Activated CD8-positive, alpha-beta T cell treated with anti-CD3 and anti-CD28 coated beads for 36 hours (primary cell): ENCODE results near the gene RAD51B. TPM values are rescaled to one million over a fixed set of nuclear protein-coding genes. Genes with fewer than 3 reads are reported as not detected.
A peak's percentile ranks its signal among the peaks of the same experiment; 100 is the strongest.

Experiments
- ATAC-seq: fragments of 200-7000 bp; cut with Tn5 transposase; one replicate; pipeline ENCODE4 v1.10.0; 2021; ENCODE audit warnings: mild to moderate bottlenecking, moderate library complexity
- CTCF ChIA-PET: fragments of 350-600 bp; sonication (Branson Sonifier 250); formaldehyde crosslinking; loops from one replicate; lab custom pipeline; 2021; ENCODE audit warnings: antibody characterized with exemption; lab: Charles Lee
- POLR2A ChIA-PET: fragments of 350-600 bp; sonication (Branson Sonifier 250); formaldehyde crosslinking; loops from one replicate; lab custom pipeline; 2021; ENCODE audit warnings: antibody characterized with exemption; lab: Charles Lee
- DNase-seq: peaks from one replicate; pipeline ENCODE4 v3.0.0-alpha.2; 2020
- H3K27ac Mint-ChIP-seq: one replicate; pipeline ENCODE4 v1.8.0; 2021; ENCODE audit warnings: mild to moderate bottlenecking, mixed read lengths
- H3K27me3 Mint-ChIP-seq: one replicate; pipeline ENCODE4 v1.8.0; 2021; ENCODE audit warnings: mixed read lengths
- H3K36me3 Mint-ChIP-seq: one replicate; pipeline ENCODE4 v1.8.0; 2021; ENCODE audit warnings: low read depth, mixed read lengths
- H3K4me1 Mint-ChIP-seq: one replicate; pipeline ENCODE4 v1.8.0; 2021; ENCODE audit warnings: low read depth, mixed read lengths
- H3K4me3 Mint-ChIP-seq: one replicate; pipeline ENCODE4 v1.8.0; 2021; ENCODE audit warnings: mild to moderate bottlenecking, moderate library complexity, mixed read lengths
- H3K9me3 Mint-ChIP-seq: one replicate; pipeline ENCODE4 v1.8.0; 2021; ENCODE audit warnings: mixed read lengths
- intact Hi-C: fragments of 100-400 bp; cut with micrococcal nuclease; formaldehyde crosslinking; loops from one replicate; pipeline ENCODE4 v1.10.0; 2022
- total RNA-seq, 2 experiments: library from RNA; stranded (reverse); gene quantifications; one replicate each; pipeline ENCODE4 v1.2.3, GENCODE V29; 2021
- TF ChIP-seq, protein P1 (sequence below): fragments of 200-600 bp; IDR thresholded peaks from one replicate; pipeline ENCODE4 v1.8.0; 2022; ENCODE audit warnings: antibody characterized with exemption, mild to moderate bottlenecking

Gene RAD51B
- total RNA-seq, 2 experiments from 2014 or later: 38.2 to 40.6 TPM

DNA sequence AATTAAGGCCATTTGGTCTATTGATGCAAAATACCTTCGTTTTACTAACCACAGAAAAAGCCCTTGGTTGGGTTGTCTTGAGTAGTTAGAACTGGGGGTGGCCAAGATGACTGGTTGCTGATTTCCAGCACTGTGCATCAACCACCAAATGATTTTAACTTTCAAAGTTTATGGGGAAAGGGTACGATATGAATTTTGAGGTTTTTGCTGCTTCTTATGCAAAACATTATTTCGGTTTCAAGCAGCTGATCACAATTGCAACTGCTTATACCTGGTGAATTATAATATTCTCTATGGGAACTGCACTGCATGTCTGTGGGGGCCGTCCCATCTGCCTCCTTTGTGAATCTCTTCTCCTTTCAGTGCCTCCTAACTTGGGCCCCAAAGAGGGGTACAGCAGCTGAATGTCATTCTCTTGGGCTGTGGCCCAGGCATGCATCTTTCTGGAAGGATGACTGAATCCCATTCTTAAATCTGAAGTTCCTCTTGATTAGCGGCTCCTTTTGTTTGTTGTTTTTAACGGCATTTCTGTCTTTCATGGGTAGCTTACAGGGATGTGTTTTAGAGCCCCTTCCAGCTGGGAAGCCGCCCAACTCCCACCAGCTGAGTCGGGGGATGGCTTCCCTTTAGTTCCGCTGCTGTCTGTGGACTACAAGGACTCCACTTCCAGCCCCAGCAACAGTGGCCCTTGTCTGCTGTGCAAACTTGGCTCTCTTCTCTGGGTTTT, 493.5 kb downstream of the RAD51B start:
- TF ChIP-seq, protein P1, sequence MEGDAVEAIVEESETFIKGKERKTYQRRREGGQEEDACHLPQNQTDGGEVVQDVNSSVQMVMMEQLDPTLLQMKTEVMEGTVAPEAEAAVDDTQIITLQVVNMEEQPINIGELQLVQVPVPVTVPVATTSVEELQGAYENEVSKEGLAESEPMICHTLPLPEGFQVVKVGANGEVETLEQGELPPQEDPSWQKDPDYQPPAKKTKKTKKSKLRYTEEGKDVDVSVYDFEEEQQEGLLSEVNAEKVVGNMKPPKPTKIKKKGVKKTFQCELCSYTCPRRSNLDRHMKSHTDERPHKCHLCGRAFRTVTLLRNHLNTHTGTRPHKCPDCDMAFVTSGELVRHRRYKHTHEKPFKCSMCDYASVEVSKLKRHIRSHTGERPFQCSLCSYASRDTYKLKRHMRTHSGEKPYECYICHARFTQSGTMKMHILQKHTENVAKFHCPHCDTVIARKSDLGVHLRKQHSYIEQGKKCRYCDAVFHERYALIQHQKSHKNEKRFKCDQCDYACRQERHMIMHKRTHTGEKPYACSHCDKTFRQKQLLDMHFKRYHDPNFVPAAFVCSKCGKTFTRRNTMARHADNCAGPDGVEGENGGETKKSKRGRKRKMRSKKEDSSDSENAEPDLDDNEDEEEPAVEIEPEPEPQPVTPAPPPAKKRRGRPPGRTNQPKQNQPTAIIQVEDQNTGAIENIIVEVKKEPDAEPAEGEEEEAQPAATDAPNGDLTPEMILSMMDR: no peak
- POLR2A ChIA-PET: interaction anchor here (1.3 kb wide), 1 partner anchor 26 kb away, joined by 3 read pairs; no protein-coding TSS in a partner anchor
- ATAC-seq (peak; percentile 86), DNase-seq (peak; percentile 48)
- peaks cover 6% of the 10 kb centered on the region for H3K36me3 Mint-ChIP-seq
- no peak overlapping the region for H3K4me3 Mint-ChIP-seq
- intact Hi-C loops: no loop called here
- no peak overlapping the region for H3K27ac Mint-ChIP-seq
- CTCF ChIA-PET: interaction anchor here (1.0 to 1.4 kb wide), 4 partner anchors 27 to 502 kb away, joined by 3 read pairs; no protein-coding TSS in a partner anchor
- no peaks in the 10 kb centered on the region for H3K9me3 Mint-ChIP-seq
- peaks cover 23% of the 10 kb centered on the region for H3K4me1 Mint-ChIP-seq
- no peaks in the 10 kb centered on the region for H3K27me3 Mint-ChIP-seq

DNA sequence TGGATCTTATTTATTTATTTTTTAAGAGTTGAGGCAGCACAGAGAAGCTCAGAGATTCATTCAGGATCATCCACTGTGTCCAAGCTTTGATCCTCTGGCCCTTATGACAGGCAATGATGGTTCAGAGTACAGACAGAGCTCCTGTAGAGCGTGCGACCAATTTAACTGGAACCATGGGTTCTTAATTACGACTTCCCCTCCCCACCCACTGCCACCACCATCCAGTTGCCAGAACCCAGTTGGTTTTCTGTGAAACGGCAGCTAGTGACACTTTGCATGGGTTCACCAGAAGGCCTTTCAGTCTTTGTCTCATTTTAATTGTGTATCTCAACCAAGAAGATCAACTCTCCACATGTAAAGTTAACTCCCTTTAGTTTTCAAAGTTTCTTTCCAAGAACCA, 495.1 kb downstream of the RAD51B start:
- no peak for DNase-seq
- no peak overlapping the region for H3K4me3 Mint-ChIP-seq
- no peaks in the 10 kb centered on the region for H3K27me3 Mint-ChIP-seq
- no peak overlapping the region for H3K27ac Mint-ChIP-seq
- ChIA-PET POLR2A (interaction anchor here (1.0 kb wide), 1 partner anchor 420 kb away, joined by 3 read pairs; no protein-coding TSS in a partner anchor), CTCF (no interaction called here)
- peaks cover 20% of the 10 kb centered on the region for H3K4me1 Mint-ChIP-seq
- peaks cover 6% of the 10 kb centered on the region for H3K36me3 Mint-ChIP-seq
- no peak for ATAC-seq
- H3K9me3 Mint-ChIP-seq: no peaks in the 10 kb centered on the region
- TF ChIP-seq, protein P1: no peak
- intact Hi-C loops: no loop called here

DNA sequence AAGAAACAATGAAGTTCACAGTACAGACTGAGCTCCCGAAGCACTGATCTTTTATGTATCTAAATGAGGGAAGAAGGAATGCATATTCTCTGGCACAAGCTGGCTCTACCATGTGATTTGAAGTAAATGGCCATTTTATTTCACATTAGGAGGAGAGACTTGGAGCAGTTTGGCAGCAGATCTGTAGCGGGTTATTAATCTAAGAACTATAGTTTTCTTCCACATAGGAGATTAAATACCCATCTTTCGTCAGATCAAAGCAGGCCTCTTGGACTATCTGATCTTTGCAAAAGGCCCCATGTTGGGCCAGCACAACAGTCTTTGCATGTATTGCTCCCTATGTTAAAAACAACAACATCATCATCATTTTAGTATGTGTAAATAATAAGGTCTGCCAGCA, 495.5 kb downstream of the RAD51B start:
- peaks cover 20% of the 10 kb centered on the region for H3K4me1 Mint-ChIP-seq
- DNase-seq: no peak
- POLR2A ChIA-PET: interaction anchor here (1.0 kb wide), 1 partner anchor 419 kb away, joined by 3 read pairs; no protein-coding TSS in a partner anchor
- ATAC-seq: no peak
- H3K27me3 Mint-ChIP-seq: no peaks in the 10 kb centered on the region
- no peak overlapping the region for H3K4me3 Mint-ChIP-seq
- H3K36me3 Mint-ChIP-seq: peaks cover 6% of the 10 kb centered on the region
- H3K27ac Mint-ChIP-seq: no peak overlapping the region
- CTCF ChIA-PET: no interaction called here
- intact Hi-C loops: no loop called here
- TF ChIP-seq, protein P1: no peak
- no peaks in the 10 kb centered on the region for H3K9me3 Mint-ChIP-seq

DNA sequence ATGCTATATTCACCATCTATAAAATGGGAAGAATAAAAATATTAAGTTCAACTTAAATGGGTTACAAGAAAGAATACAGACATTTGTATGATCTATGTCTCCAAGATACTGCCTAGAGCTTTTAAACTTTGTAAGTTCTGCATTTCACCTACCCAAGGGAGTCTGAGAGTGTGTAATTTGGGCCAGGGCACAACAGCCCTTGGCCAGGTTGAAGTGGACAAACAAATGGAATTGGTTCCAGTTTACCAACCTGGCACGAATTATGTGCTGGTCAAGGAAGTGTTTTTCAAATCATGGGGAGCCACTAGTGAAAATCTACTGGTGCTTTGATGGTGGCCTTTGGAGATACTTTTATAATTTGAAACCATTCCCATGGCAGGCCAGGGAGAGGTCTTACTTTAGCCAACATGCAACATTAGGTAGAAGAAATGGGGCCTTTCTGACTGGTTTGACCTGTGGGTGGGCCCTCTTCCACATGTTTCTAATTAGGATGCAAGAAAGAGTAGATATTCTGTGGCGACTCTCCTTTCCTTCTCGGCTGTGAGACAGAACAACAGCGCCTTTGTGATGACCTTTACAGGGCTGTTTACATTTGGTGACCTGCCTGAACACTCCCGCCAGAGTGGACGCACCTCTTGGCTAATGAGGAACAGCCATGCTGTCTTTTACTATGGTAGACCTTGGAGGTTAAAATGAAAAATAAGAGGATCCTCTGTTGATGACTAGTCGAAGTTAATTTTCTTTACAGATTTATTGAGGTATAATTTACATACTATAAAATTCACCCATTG, 496.7 kb downstream of the RAD51B start:
- intact Hi-C loops: no loop called here
- POLR2A ChIA-PET: no interaction called here
- ATAC-seq (no peak), DNase-seq (no peak)
- TF ChIP-seq, protein P1: no peak
- Mint-ChIP-seq H3K36me3 (peaks cover 6% of the 10 kb centered on the region), H3K27me3 (no peaks in the 10 kb centered on the region), H3K27ac (no peak overlapping the region), H3K9me3 (no peaks in the 10 kb centered on the region), H3K4me3 (no peak overlapping the region), H3K4me1 (peaks cover 21% of the 10 kb centered on the region)
- CTCF ChIA-PET: no interaction called here
